Esophagus squamous epithelium (tissue), 4 donors: ENCODE results near the gene ZNF385D.

Experiments
- CTCF ChIP-seq, 6 experiments: fragments of 450-650 bp in 4 of 6; fragments of 200-600 bp in 2 of 6; sonication (generic) in 2 of 6; IDR thresholded peaks; one replicate each; pipeline ENCODE4 v1.5.1; 2016 to 2019; ENCODE audit warnings: antibody characterized with exemption in 6 of 6, mild to moderate bottlenecking in 4 of 6, moderate library complexity in 4 of 6
- POLR2A ChIP-seq, 4 donors: fragments of 450-650 bp; IDR thresholded peaks; one replicate each; pipeline ENCODE4 v1.6.1; 2017; ENCODE audit warnings: antibody characterized with exemption in 4 of 4, mild to moderate bottlenecking in 4 of 4, moderate library complexity in 3 of 4

GRCh38 chr3:21462141-21462540 is 288.9 kb downstream of the ZNF385D start:
- TF ChIP-seq POLR2A (IDR thresholded peaks at IDR 0.05) = no peak
- TF ChIP-seq CTCF (IDR thresholded peaks at IDR 0.05) = no peak
